Activated CD8-positive, alpha-beta memory T cell treated with anti-CD3 and anti-CD28 coated beads, Interleukin-2, amount 50 U/mL, for 1 hour (primary cell): Measurements from ENCODE around the gene OS9.
"Not testable (repeated sequence)": the region's sequence is repeated elsewhere in the genome, so short reads cannot be mapped to it uniquely, and the experiment has no call there.

Experiments
- DNase-seq: peaks from one replicate; pipeline ENCODE4 v3.0.0-alpha.2; 2020; ENCODE audit errors: extremely low read depth

OS9 gene

DNA sequence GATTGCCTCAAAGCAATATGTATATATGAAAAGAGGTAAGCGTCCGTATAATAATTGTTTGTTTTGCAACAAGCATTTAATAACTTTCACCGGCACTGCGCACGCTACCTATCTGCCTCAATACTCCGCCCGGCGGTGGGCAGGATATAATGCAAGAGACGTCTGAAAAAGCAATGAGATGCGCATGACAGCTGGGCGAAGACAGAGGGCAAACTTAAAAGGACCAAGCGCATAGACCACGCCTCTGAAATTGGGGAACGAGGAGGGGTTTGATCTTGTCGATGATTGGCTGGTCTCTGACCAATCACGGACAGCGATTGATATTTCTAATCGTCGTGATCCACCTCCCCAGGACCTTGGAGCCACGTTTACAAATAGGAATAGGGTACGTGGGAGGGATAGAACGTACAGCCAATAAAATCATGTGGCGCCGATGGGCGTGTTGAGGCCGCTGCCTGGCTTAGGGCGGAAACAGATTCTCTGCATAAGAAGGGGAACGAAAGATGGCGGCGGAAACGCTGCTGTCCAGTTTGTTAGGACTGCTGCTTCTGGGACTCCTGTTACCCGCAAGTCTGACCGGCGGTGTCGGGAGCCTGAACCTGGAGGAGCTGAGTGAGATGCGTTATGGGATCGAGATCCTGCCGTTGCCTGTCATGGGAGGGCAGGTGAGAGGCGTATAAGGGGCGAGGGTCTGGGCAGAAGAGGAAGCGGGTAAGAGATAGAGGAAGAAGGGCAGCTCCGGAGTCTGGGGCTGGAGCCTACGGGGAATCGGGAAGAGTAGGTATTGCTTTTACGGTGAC, at the start of gene OS9:
OS9 (plus strand) TSS at position 474 of the 800 bp plus-strand sequence; CDS start at position 504, 30 bp downstream.
- peak; percentile 94 for DNase-seq

- DNase-seq = not testable (repeated sequence)
Measured at GRCh38 chr12:57645990-57646658, 47.8 kb upstream of the OS9 start.

DNA sequence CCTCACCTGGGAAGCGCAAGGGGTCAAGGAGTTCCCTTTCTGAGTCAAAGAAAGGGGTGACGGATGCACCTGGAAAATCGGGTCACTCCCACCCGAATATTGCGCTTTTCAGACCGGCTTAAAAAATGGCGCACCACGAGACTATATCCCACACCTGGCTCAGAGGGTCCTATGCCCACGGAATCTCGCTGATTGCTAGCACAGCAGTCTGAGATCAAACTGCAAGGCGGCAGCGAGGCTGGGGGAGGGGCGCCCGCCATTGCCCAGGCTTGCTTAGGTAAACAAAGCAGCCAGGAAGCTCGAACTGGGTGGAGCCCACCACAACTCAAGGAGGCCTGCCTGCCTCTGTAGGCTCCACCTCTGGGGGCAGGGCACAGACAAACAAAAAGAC, 47.3 kb upstream of the OS9 start:
- not testable (repeated sequence) for DNase-seq

DNA sequence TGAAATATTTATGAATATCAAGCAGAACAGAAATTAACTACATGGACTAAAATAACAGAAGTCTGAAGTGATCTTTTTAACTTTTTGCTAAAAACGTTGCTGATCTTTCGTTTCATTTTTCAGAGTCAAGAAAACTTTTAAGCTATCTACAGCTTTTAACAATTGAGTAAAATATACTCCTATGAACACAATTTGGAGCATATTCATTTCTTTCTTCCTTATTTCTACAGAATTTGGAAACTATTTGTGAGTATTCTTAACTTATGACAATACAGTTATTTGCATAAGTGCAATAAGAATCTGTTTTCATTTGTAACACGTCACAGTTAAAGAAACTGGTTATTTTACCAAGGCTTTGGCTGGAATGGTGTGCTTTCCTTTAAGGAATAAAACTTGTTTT, 39.9 kb upstream of the OS9 start:
- no peak for DNase-seq

GRCh38 chr12:57655541-57656240, 38.2 kb upstream of the OS9 start:
- no peak for DNase-seq

DNA sequence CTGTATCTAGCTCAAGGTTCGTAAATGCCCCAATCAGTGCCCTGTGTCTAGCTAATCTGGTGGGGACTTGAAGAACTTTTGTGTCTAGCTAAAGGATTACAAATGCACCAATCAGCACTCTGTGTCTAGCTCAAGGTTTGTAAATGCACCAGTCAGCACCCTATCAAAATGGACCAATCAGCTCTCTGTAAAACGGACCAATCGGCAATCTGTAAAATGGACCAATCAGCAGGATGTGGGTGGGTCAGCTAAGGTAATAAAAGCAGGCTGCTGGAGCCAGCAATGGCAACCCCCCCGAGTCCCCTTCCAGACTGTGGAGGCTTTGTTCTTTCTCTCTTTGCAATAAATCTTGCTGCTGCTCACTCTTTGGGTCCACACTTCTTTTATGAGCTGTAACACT, 37.5 kb upstream of the OS9 start:
- not testable (repeated sequence) for DNase-seq

GRCh38 chr12:57657744-57658143, 36.2 kb upstream of the OS9 start:
- DNase-seq = no peak

DNA sequence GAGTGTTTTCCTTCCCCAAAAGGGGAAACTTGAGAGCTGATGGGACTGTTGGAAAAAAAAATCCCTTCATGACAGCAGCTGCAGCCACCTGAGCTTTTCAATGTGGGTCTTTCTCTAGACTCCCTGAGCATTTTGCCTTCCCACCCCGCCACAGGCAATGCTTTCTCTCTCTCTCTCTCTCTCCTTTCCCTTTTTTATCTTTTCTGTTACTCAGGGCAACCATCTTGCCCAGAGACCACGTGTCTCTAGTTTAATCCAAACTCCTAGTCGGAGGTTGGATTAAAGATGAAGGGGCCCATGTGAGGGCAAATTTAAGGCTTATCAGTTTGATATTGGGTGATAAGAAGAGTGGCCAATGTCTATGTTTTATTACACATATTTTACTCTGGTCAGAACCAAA, 35.0 kb upstream of the OS9 start:
- no peak for DNase-seq

GRCh38 chr12:57661376-57661775, 32.6 kb upstream of the OS9 start:
- no peak for DNase-seq

DNA sequence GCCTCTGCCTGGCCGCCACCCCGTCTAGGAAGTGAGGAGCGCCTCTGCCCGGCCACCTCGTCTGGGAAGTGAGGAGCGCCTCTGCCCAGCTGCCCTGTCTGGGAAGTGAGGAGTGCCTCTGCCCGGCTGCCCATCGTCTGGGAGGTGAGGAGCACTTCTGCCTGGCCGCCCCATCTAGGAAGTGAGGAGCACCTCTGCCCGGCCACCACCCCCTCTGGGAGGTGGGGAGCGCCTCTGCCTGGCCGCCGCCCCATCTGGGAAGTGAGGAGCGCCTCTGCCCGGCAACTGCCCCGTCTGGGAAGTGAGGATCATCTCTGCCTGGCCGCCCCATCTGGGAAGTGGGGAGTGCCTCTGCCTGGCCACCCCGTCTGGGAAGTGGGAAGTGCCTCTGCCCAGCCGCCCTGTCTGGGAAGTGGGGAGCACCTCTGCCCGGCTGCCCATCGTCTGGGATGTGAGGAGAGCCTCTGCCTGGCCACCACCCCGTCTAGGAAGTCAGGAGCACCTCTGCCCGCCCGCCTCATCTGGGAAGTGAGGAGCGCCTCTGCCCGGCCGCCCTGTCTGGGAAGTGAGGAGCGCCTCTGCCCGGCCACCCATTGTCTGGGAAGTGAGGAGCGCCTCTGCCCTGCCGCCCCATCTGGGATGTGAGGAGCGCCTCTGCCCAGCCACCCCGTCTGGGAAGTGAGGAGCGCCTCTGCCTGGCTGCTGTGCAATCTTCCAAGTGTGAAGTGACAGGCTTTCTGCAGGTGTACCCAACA, 28.7 kb upstream of the OS9 start:
- not testable (repeated sequence) for DNase-seq

DNA sequence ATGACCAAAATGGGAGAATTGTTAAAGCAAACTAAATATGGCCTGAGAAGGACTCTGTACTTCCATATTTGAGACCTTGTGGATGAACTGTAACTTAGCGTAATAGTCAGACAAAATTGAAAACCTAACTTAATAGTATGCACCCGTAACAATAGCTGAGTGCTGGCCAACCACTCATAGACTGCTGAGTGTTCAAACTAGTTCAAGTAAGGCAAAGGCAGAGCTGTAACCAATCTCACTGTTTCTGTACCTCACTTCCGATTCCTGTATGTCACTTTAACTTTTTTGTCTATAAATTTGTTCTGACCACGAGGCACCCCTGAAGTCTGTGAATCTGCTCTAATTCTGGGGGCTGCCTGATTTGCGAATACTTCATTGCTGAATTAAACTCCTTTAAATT, 27.0 kb upstream of the OS9 start:
- no peak for DNase-seq

- DNase-seq = not testable (repeated sequence)
Measured at GRCh38 chr12:57669691-57670090, 24.2 kb upstream of the OS9 start.

DNA sequence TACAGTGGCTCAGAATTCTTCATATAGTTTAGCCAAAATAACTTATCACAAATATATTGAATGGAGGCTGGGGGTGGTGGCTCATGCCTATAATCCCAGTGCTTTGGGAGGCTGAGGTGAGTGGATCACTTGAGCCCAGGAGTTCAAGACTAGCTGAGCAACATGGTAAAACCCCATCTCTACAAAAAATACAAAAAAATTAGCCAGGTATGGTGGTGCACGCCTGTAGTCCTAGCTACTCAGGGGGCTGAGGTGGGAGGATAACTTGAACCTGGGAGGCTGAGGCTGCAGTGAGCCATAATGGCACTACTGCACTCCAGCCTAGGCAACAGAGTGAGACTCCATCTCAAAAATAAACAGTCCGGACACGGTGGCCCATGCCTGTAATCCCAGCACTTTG, 22.1 kb upstream of the OS9 start:
- not testable (repeated sequence) for DNase-seq

DNA sequence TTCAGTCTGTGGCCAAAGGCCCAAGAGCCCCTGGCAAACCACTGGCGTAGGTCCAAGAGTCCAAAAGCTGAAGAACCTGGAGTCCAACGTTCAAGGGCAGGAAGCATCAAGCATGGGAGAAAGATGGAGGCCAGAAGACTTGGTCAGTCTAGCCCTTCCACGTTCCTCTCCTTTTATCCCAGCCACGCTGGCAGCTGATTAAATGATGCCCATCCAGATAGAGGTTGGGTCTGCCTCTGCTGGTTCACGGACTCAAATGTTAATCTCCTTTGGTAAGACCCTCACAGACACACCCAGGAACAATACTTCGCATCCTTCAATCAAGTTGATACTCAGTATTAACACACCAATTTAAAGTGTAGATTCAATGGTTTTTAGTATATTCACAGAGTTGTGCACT, 21.1 kb upstream of the OS9 start:
- DNase-seq = no peak

DNA sequence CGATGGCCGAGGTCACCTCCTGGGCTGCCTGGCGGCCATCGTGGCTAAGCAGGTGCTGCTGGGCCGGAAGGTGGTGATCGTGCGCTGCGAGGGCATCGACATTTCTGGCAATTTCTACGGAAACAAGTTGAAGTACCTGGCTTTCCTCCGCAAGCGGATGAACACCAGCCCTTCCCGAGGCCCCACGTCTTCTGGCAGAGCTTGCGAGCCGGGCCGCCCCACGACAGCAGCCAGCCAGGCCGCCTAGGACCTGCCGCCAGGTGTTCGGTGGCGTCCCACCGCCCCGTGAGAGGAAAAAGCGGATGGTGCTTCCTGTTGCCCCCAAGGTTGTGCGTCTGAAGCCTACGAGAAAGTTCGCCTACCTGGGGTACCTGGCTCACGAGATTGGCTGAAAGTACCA, 19.2 kb upstream of the OS9 start:
- no peak for DNase-seq

DNA sequence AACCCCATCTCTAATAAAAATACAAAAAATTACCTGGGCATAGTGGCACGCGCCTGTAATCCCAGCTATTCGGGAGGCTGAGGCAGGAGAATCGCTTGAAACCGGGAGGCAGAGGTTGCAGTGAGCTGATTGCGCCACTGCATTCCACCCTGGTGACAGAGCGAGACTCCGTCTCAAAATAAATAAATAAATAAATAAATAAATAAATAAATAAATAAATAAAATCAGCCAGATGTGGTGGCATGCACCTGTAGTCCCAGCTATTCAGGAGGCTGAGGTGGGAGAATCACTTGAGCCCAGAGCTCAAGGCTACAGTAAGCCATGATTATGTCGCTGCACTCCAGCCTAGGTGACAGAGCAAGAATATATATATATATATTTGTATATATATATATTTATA, 16.0 kb upstream of the OS9 start:
- not testable (repeated sequence) for DNase-seq

DNA sequence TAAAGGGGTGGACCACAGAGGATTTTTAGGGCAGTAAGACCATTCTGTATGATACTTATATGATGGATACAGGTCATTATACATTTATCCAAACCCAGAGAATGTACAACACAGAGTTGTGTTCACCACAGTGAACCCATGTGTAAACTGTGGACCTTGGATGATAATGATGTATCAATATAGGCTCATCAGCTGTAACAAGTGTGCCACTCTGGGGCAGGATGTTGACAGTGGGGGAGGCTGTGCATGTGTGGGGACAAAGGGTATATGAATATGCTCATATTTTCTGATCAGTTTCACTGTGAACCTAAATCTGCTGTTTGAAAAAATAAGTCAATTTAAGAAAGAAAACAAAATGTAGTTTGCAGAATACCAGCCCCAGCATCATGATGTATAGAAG, 14.2 kb upstream of the OS9 start:
- no peak for DNase-seq

DNA sequence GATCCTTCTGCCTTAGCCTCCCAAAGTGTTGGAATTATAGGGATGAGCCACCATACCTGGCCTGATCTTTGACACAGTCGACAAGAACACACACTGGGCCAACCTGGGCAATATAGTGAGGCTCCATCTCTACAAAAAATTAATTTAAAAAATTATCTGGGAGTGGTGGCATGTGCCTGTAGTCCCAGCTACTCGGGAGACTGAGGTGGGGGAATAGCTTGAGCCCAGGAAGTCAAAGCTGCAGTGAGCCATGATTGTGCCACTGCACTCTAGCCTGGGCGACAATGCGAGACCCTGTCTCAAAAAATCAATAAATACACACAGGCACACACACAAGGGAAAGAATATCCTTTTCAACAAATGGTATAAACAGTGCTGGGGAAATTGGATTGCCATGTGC, 6.1 kb upstream of the OS9 start:
- DNase-seq = no peak

- DNase-seq = no peak
Measured at GRCh38 chr12:57688931-57689330, 5.0 kb upstream of the OS9 start.

DNA sequence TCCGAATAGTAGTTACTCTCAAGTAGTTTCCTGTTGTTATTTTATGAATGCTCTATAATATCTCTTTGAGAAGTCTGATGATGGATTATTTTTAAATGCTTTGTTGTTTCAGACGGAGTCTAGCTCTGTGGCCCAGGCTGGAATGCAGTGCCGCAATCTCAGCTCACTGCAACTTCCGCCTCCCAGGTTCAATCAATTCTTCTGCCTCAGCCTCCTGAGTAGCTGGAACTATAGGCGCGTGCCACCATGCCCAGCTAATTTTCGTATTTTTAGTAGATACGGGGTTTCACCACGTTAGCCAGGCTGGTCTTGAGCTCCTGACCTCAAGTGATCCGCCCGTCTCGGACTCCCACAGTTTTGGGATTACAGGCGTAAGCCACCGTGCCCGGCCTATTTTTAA, 1.4 kb upstream of the OS9 start:
- DNase-seq = no peak

DNA sequence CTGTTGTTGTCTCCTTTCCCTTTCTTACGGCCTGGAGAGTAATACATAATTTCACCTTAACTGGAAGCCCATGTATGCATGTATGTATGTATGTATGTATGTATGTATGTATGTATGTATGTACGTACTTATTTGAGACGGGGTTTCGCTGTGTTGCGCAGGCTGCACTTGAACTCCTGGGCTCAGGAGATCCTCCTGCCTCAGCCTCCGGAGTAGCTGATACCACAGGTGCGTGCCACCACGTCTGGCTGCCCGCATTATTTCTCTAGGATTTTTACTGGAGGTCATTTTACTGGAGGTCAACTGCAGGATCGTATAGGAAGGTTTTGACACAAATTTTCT, 644 bp upstream of the OS9 start:
- no peak for DNase-seq

GRCh38 chr12:57694459-57695019, 607 bp downstream of the OS9 start:
- DNase-seq = no peak
